Upper lobe of left lung (tissue), 6 donors: ENCODE results near the gene FARSB. TPM values are rescaled to one million over a fixed set of nuclear protein-coding genes. Genes with fewer than 3 reads are reported as not detected.

Source experiments
- ATAC-seq, 2 donors: fragments of 200-7000 bp; cut with Tn5 transposase; one replicate each; pipeline ENCODE4 v1.9.1; 2022; ENCODE audit warnings: mild to moderate bottlenecking in 2 of 2, moderate library complexity in 2 of 2; ENCODE audit not compliant: low FRiP score in 2 of 2
- DNase-seq, 2 donors: peaks; one replicate each; pipeline ENCODE4 v3.0.0-alpha.2; 2019 to 2020
- H3K27ac ChIP-seq, 4 donors: fragments of 200-600 bp; sonication (generic); one replicate each; pipeline ENCODE4 v1.5.1; 2016 to 2019
- H3K27me3 ChIP-seq, 4 donors: fragments of 200-600 bp; sonication (generic); one replicate each; pipeline ENCODE4 v1.5.1; 2017 to 2019
- H3K36me3 ChIP-seq, 4 donors: fragments of 200-600 bp; sonication (generic); one replicate each; pipeline ENCODE4 v1.5.1; 2016 to 2019
- H3K4me1 ChIP-seq, 4 donors: fragments of 200-600 bp; sonication (generic); one replicate each; pipeline ENCODE4 v1.5.1; 2018 to 2019
- H3K4me3 ChIP-seq, 4 donors: fragments of 200-600 bp; sonication (generic); one replicate each; pipeline ENCODE4 v1.5.1; 2017 to 2019; ENCODE audit warnings: mild to moderate bottlenecking in 2 of 4, moderate library complexity in 1 of 4
- H3K9me3 ChIP-seq, 4 donors: fragments of 200-600 bp; sonication (generic); one replicate each; pipeline ENCODE4 v1.5.1; 2018 to 2019
- CTCF ChIP-seq, 6 experiments: fragments of 450-650 bp in 4 of 6; fragments of 200-600 bp in 2 of 6; sonication (generic) in 2 of 6; IDR thresholded peaks; one replicate each; pipeline ENCODE4 v1.5.1; 2016 to 2019; ENCODE audit warnings: antibody characterized with exemption in 6 of 6
- EP300 ChIP-seq, 4 donors: sonication (generic); formaldehyde crosslinking; IDR thresholded peaks; one replicate each; pipeline ENCODE4 v1.5.1; 2017; ENCODE audit warnings: antibody characterized with exemption in 4 of 4, control low read depth in 2 of 4
- POLR2A ChIP-seq, 4 donors: fragments of 450-650 bp; IDR thresholded peaks; one replicate each; pipeline ENCODE4 v1.5.1; 2016 to 2017; ENCODE audit warnings: antibody characterized with exemption in 4 of 4, mild to moderate bottlenecking in 2 of 4
- POLR2AphosphoS5 ChIP-seq, 2 donors: sonication (generic); formaldehyde crosslinking; IDR thresholded peaks; one replicate each; pipeline ENCODE4 v1.5.1; 2017; ENCODE audit warnings: antibody characterized with exemption in 2 of 2
- WGBS, 2 donors: methylation state at CpG; one replicate each; pipeline ENCODE4 v1.1.5; 2017 to 2018; 5-methylcytosine and 5-hydroxymethylcytosine counted together
- total RNA-seq, 6 donors: library from RNA; depleted of rRNA in 4 of 6; stranded (reverse); fragments of >200 nt in 4 of 6; gene quantifications; one replicate each; pipeline versions ENCODE4 v1.1.0 to v1.2.1, GENCODE V29; 2016 to 2021
- donor health status: DM: no; HTN: no; CAD: no; lungs with moderate emphysema.
- donor health status: DM: no; HTN: yes; CAD: no; lungs with severe emphysema.

FARSB gene
- total RNA-seq, 6 donors from 2014 or later, result 2.0 to 12.5 (median 10.2) TPM

GRCh38 chr2:222535477-222535876 is 120.4 kb downstream of the FARSB start:
- Histone ChIP-seq H3K4me3 (no peak overlapping the region), H3K4me1 (no peaks in the 10 kb centered on the region), H3K36me3 (no peaks in the 10 kb centered on the region), H3K27me3 (no peaks in the 10 kb centered on the region), H3K27ac (no peak overlapping the region), H3K9me3 (no peaks in the 10 kb centered on the region)
- ATAC-seq (no peak), DNase-seq (no peak)
- 79 to 86% methylated on average over 2 to 6 of the region's 6 CpGs for WGBS, 2 donors
- TF ChIP-seq EP300 (IDR thresholded peaks at IDR 0.05), result no peak
- TF ChIP-seq POLR2A (IDR thresholded peaks at IDR 0.05), result no peak
- TF ChIP-seq POLR2AphosphoS5 (IDR thresholded peaks at IDR 0.05), result no peak
- no peak for TF ChIP-seq CTCF (IDR thresholded peaks at IDR 0.05)

GRCh38 chr2:222532315-222532714 is 123.6 kb downstream of the FARSB start:
- no peak overlapping the region for H3K27ac ChIP-seq
- DNase-seq, result no peak

GRCh38 chr2:222526480-222527277 is 129.2 kb downstream of the FARSB start:
- no peaks in the 10 kb centered on the region for H3K4me1 ChIP-seq
- no peak overlapping the region for H3K27ac ChIP-seq
- H3K27me3 ChIP-seq, result no peaks in the 10 kb centered on the region
- no peak for TF ChIP-seq CTCF (IDR thresholded peaks at IDR 0.05)
- TF ChIP-seq EP300 (IDR thresholded peaks at IDR 0.05), result no peak
- TF ChIP-seq POLR2A (IDR thresholded peaks at IDR 0.05), result no peak
- no peak for TF ChIP-seq POLR2AphosphoS5 (IDR thresholded peaks at IDR 0.05)
- no peaks in the 10 kb centered on the region for H3K36me3 ChIP-seq
- H3K9me3 ChIP-seq, result no peaks in the 10 kb centered on the region
- H3K4me3 ChIP-seq, result no peak overlapping the region
- DNase-seq (no peak), ATAC-seq (no peak)
- 85 to 90% methylated on average over 7 of the region's 7 CpGs for WGBS, 2 donors

More at GRCh38 chr2:222532315-222532714, 123.6 kb downstream of the FARSB start:
- no peak for ATAC-seq
- Histone ChIP-seq H3K36me3 (no peaks in the 10 kb centered on the region), H3K4me1 (no peaks in the 10 kb centered on the region), H3K4me3 (no peak overlapping the region), H3K9me3 (no peaks in the 10 kb centered on the region), H3K27me3 (no peaks in the 10 kb centered on the region)
- TF ChIP-seq POLR2A (IDR thresholded peaks at IDR 0.05) (no peak), POLR2AphosphoS5 (IDR thresholded peaks at IDR 0.05) (no peak), EP300 (IDR thresholded peaks at IDR 0.05) (no peak), CTCF (IDR thresholded peaks at IDR 0.05) (no peak)
- 83% methylated on average over 5 of the region's 5 CpGs for WGBS, 2 donors

GRCh38 chr2:222525811-222526210 is 130.1 kb downstream of the FARSB start:
- no peaks in the 10 kb centered on the region for H3K36me3 ChIP-seq
- whole genome bisulfite sequencing, 2 donors, result 76 to 80% methylated on average over 5 of the region's 5 CpGs
- H3K4me3 ChIP-seq, result no peak overlapping the region
- ATAC-seq (no peak), DNase-seq (no peak)
- no peak for TF ChIP-seq POLR2AphosphoS5 (IDR thresholded peaks at IDR 0.05)
- no peak for TF ChIP-seq EP300 (IDR thresholded peaks at IDR 0.05)
- no peak for TF ChIP-seq POLR2A (IDR thresholded peaks at IDR 0.05)
- TF ChIP-seq CTCF (IDR thresholded peaks at IDR 0.05), result no peak
- no peaks in the 10 kb centered on the region for H3K9me3 ChIP-seq
- H3K27ac ChIP-seq, result no peak overlapping the region
- no peaks in the 10 kb centered on the region for H3K4me1 ChIP-seq
- H3K27me3 ChIP-seq, result no peaks in the 10 kb centered on the region
